ENCODE data around the gene SKIC8. TPM values are rescaled to one million over a fixed set of nuclear protein-coding genes. Genes with fewer than 3 reads are reported as not detected.

SKIC8 gene
- total RNA-seq, 5 donors from 2014 or later (not counting 1 experiment from before 2014, with no cell fraction given): 25.6 to 42.8 (median 33.5) TPM

GRCh38 chr15:78322243-78322642, 22.8 kb upstream of the SKIC8 start:
- Histone ChIP-seq H3K27ac (ENCODE audit: low read length) (no peak overlapping the region), H3K9me3 (no peaks in the 10 kb centered on the region), H3K4me3 (ENCODE audit: control insufficient read depth in 1 of 2, extremely low read depth in 1 of 2, low read length in 1 of 2) (no peak overlapping the region), H3K36me3 (ENCODE audit: control insufficient read depth in 2 of 2, extremely low read depth in 1 of 2, insufficient read depth in 1 of 2, low read length in 1 of 2) (no peaks in the 10 kb centered on the region), H3K4me1 (ENCODE audit: control insufficient read depth in 1 of 2, extremely low read depth in 1 of 2, insufficient read depth in 2 of 2, low read length in 2 of 2) (no peaks in the 10 kb centered on the region), H3K27me3 (replicated peaks in 1 of 2; ENCODE audit: control insufficient read depth in 2 of 2, extremely low read depth in 1 of 2, insufficient read depth in 2 of 2, low read length in 1 of 2) (no peaks in the 10 kb centered on the region)
- H3K27me3 Mint-ChIP-seq: peaks cover 0 to 1% of the 10 kb centered on the region in 2 donors
- no peak for ATAC-seq (replicated peaks in 1 of 4)
- H3K27ac Mint-ChIP-seq: no peak overlapping the region
- ChIA-PET POLR2A (no interaction called here), CTCF (no interaction called here)
- no peak overlapping the region for H3K4me3 Mint-ChIP-seq
- 72% methylated on average over 12 of the region's 15 CpGs for WGBS (ENCODE audit: insufficient coverage)
- DNase-seq: no peak
- H3K36me3 Mint-ChIP-seq: no peaks in the 10 kb centered on the region
- H3K4me1 Mint-ChIP-seq: no peaks in the 10 kb centered on the region
- H3K9me3 Mint-ChIP-seq: no peaks in the 10 kb centered on the region

- no peak for DNase-seq
- H3K9me3 ChIP-seq: no peaks in the 10 kb centered on the region
- H3K27ac ChIP-seq (ENCODE audit: low read length): no peak overlapping the region
- POLR2A ChIA-PET: no interaction called here
- H3K4me1 ChIP-seq (ENCODE audit: control insufficient read depth in 1 of 2, extremely low read depth in 1 of 2, insufficient read depth in 2 of 2, low read length in 2 of 2): no peaks in the 10 kb centered on the region
- CTCF ChIA-PET: interaction anchor here in 1 of 2 donors (0.5 kb wide), 1 partner anchor 9 kb away, joined by 3 read pairs; no protein-coding TSS in a partner anchor
- Mint-ChIP-seq H3K9me3 (no peaks in the 10 kb centered on the region), H3K27ac (no peak overlapping the region), H3K4me1 (no peaks in the 10 kb centered on the region), H3K36me3 (no peaks in the 10 kb centered on the region), H3K27me3 (peaks cover 0 to 1% of the 10 kb centered on the region in 2 donors), H3K4me3 (no peak overlapping the region)
- no peaks in the 10 kb centered on the region for H3K36me3 ChIP-seq (ENCODE audit: control insufficient read depth in 2 of 2, extremely low read depth in 1 of 2, insufficient read depth in 1 of 2, low read length in 1 of 2)
- WGBS (ENCODE audit: insufficient coverage): 79% methylated on average over 4 of the region's 4 CpGs
- no peaks in the 10 kb centered on the region for H3K27me3 ChIP-seq (replicated peaks in 1 of 2; ENCODE audit: control insufficient read depth in 2 of 2, extremely low read depth in 1 of 2, insufficient read depth in 2 of 2, low read length in 1 of 2)
- no peak for ATAC-seq (replicated peaks in 1 of 4)
- H3K4me3 ChIP-seq (ENCODE audit: control insufficient read depth in 1 of 2, extremely low read depth in 1 of 2, low read length in 1 of 2): no peak overlapping the region
Observed at GRCh38 chr15:78321786-78322185, 22.4 kb upstream of the SKIC8 start.

GRCh38 chr15:78321041-78321570, 21.7 kb upstream of the SKIC8 start:
- POLR2A ChIA-PET: no interaction called here

GRCh38 chr15:78320183-78320582, 20.8 kb upstream of the SKIC8 start:
- WGBS (ENCODE audit: insufficient coverage): 100% methylated on average over 1 of the region's 5 CpGs
- ATAC-seq (replicated peaks in 1 of 4): no peak
- ChIA-PET CTCF (no interaction called here), POLR2A (no interaction called here)
- peaks cover 0 to 3% of the 10 kb centered on the region in 2 experiments for H3K27me3 ChIP-seq (replicated peaks in 1 of 2; ENCODE audit: control insufficient read depth in 2 of 2, extremely low read depth in 1 of 2, insufficient read depth in 2 of 2, low read length in 1 of 2)
- Mint-ChIP-seq H3K27ac (no peak overlapping the region), H3K27me3 (peaks cover 0 to 1% of the 10 kb centered on the region in 2 donors), H3K4me1 (no peaks in the 10 kb centered on the region), H3K9me3 (no peaks in the 10 kb centered on the region), H3K4me3 (no peak overlapping the region), H3K36me3 (no peaks in the 10 kb centered on the region)
- H3K36me3 ChIP-seq (ENCODE audit: control insufficient read depth in 2 of 2, extremely low read depth in 1 of 2, insufficient read depth in 1 of 2, low read length in 1 of 2): no peaks in the 10 kb centered on the region
- H3K27ac ChIP-seq (ENCODE audit: low read length): no peak overlapping the region
- H3K4me1 ChIP-seq (ENCODE audit: control insufficient read depth in 1 of 2, extremely low read depth in 1 of 2, insufficient read depth in 2 of 2, low read length in 2 of 2): no peaks in the 10 kb centered on the region
- no peaks in the 10 kb centered on the region for H3K9me3 ChIP-seq
- H3K4me3 ChIP-seq (ENCODE audit: control insufficient read depth in 1 of 2, extremely low read depth in 1 of 2, low read length in 1 of 2): no peak overlapping the region
- no peak for DNase-seq

More at GRCh38 chr15:78321041-78321570, 21.7 kb upstream of the SKIC8 start:
- no peaks in the 10 kb centered on the region for H3K36me3 ChIP-seq (ENCODE audit: control insufficient read depth in 2 of 2, extremely low read depth in 1 of 2, insufficient read depth in 1 of 2, low read length in 1 of 2)
- DNase-seq (no peak), ATAC-seq (replicated peaks in 1 of 4) (no peak)
- CTCF ChIA-PET: interaction anchor here in 1 of 2 donors (0.5 kb wide), 1 partner anchor 9 kb away, joined by 3 read pairs; no protein-coding TSS in a partner anchor
- H3K27me3 ChIP-seq (replicated peaks in 1 of 2; ENCODE audit: control insufficient read depth in 2 of 2, extremely low read depth in 1 of 2, insufficient read depth in 2 of 2, low read length in 1 of 2): no peaks in the 10 kb centered on the region
- WGBS (ENCODE audit: insufficient coverage): 80% methylated on average over 11 of the region's 17 CpGs
- Mint-ChIP-seq H3K27me3 (peaks cover 0 to 1% of the 10 kb centered on the region in 2 donors), H3K27ac (no peak overlapping the region), H3K4me1 (no peaks in the 10 kb centered on the region), H3K9me3 (no peaks in the 10 kb centered on the region), H3K36me3 (no peaks in the 10 kb centered on the region), H3K4me3 (no peak overlapping the region)
- no peak overlapping the region for H3K27ac ChIP-seq (ENCODE audit: low read length)
- no peak overlapping the region for H3K4me3 ChIP-seq (ENCODE audit: control insufficient read depth in 1 of 2, extremely low read depth in 1 of 2, low read length in 1 of 2)
- H3K4me1 ChIP-seq (ENCODE audit: control insufficient read depth in 1 of 2, extremely low read depth in 1 of 2, insufficient read depth in 2 of 2, low read length in 2 of 2): no peaks in the 10 kb centered on the region
- H3K9me3 ChIP-seq: no peaks in the 10 kb centered on the region

GRCh38 chr15:78319588-78319987, 20.2 kb upstream of the SKIC8 start:
- H3K9me3 Mint-ChIP-seq: no peaks in the 10 kb centered on the region
- CTCF ChIA-PET: no interaction called here
- Histone ChIP-seq H3K4me3 (ENCODE audit: control insufficient read depth in 1 of 2, extremely low read depth in 1 of 2, low read length in 1 of 2) (no peak overlapping the region), H3K4me1 (ENCODE audit: control insufficient read depth in 1 of 2, extremely low read depth in 1 of 2, insufficient read depth in 2 of 2, low read length in 2 of 2) (no peaks in the 10 kb centered on the region), H3K27me3 (replicated peaks in 1 of 2; ENCODE audit: control insufficient read depth in 2 of 2, extremely low read depth in 1 of 2, insufficient read depth in 2 of 2, low read length in 1 of 2) (peaks cover 0 to 4% of the 10 kb centered on the region in 2 experiments), H3K36me3 (ENCODE audit: control insufficient read depth in 2 of 2, extremely low read depth in 1 of 2, insufficient read depth in 1 of 2, low read length in 1 of 2) (no peaks in the 10 kb centered on the region), H3K27ac (ENCODE audit: low read length) (no peak overlapping the region), H3K9me3 (no peaks in the 10 kb centered on the region)
- 65% methylated on average over 6 of the region's 10 CpGs for WGBS (ENCODE audit: insufficient coverage)
- no peaks in the 10 kb centered on the region for H3K36me3 Mint-ChIP-seq
- no peak for DNase-seq
- POLR2A ChIA-PET: no interaction called here
- ATAC-seq (replicated peaks in 1 of 4): no peak
- no peak overlapping the region for H3K27ac Mint-ChIP-seq
- H3K4me3 Mint-ChIP-seq: no peak overlapping the region
- H3K27me3 Mint-ChIP-seq: peaks cover 0 to 1% of the 10 kb centered on the region in 2 donors
- no peaks in the 10 kb centered on the region for H3K4me1 Mint-ChIP-seq

GRCh38 chr15:78317145-78317836, 17.9 kb upstream of the SKIC8 start:
- CTCF ChIA-PET: no interaction called here
- H3K9me3 Mint-ChIP-seq: no peaks in the 10 kb centered on the region
- no peak overlapping the region for H3K27ac Mint-ChIP-seq
- no peak overlapping the region for H3K4me3 ChIP-seq (ENCODE audit: control insufficient read depth in 1 of 2, extremely low read depth in 1 of 2, low read length in 1 of 2)
- H3K36me3 ChIP-seq (ENCODE audit: control insufficient read depth in 2 of 2, extremely low read depth in 1 of 2, insufficient read depth in 1 of 2, low read length in 1 of 2): no peaks in the 10 kb centered on the region
- no peak overlapping the region for H3K27ac ChIP-seq (ENCODE audit: low read length)
- POLR2A ChIA-PET: no interaction called here
- peaks cover 0 to 1% of the 10 kb centered on the region in 2 donors for H3K27me3 Mint-ChIP-seq
- no peaks in the 10 kb centered on the region for H3K4me1 ChIP-seq (ENCODE audit: control insufficient read depth in 1 of 2, extremely low read depth in 1 of 2, insufficient read depth in 2 of 2, low read length in 2 of 2)
- H3K9me3 ChIP-seq: no peaks in the 10 kb centered on the region
- no peaks in the 10 kb centered on the region for H3K4me1 Mint-ChIP-seq
- ATAC-seq (replicated peaks in 1 of 4) (no peak), DNase-seq (no peak)
- no peak overlapping the region for H3K4me3 Mint-ChIP-seq
- peaks cover 0 to 13% of the 10 kb centered on the region in 2 experiments for H3K27me3 ChIP-seq (replicated peaks in 1 of 2; ENCODE audit: control insufficient read depth in 2 of 2, extremely low read depth in 1 of 2, insufficient read depth in 2 of 2, low read length in 1 of 2)
- WGBS (ENCODE audit: insufficient coverage): 95% methylated on average over 4 of the region's 8 CpGs
- H3K36me3 Mint-ChIP-seq: no peaks in the 10 kb centered on the region

Measured in T-cell (primary cell).